Esophagus muscularis mucosa (tissue), 4 donors: ENCODE measurements around the gene PSME2. TPM values are rescaled to one million over a fixed set of nuclear protein-coding genes. Genes with fewer than 3 reads are reported as not detected.
A peak's percentile ranks its signal among the peaks of the same experiment; 100 is the strongest.

Experiments used
- DNase-seq: peaks from one replicate; pipeline ENCODE4 v3.0.0-alpha.2; 2017; ENCODE audit errors: extremely low spot score
- H3K27ac ChIP-seq, 4 donors: fragments of 200-600 bp; sonication (generic); replicated peaks in 1 of 4; 1 replicate in 3 of 4; 2 replicates in 1 of 4; pipeline ENCODE4 v1.5.1; 2016 to 2019; ENCODE audit warnings: mild to moderate bottlenecking in 1 of 4
- H3K27me3 ChIP-seq, 4 donors: fragments of 200-600 bp; sonication (generic); one replicate each; pipeline versions ENCODE4 v1.5.1 to v1.6.0; 2016 to 2019
- H3K36me3 ChIP-seq, 4 donors: fragments of 200-600 bp; sonication (generic); one replicate each; pipeline ENCODE4 v1.5.1; 2016 to 2019
- H3K4me1 ChIP-seq, 4 donors: fragments of 200-600 bp; sonication (generic); one replicate each; pipeline ENCODE4 v1.5.1; 2016 to 2019
- H3K4me3 ChIP-seq, 4 donors: fragments of 200-600 bp; sonication (generic); 1 replicate in 2 of 4; 2 replicates in 2 of 4; pipeline ENCODE4 v1.5.1; 2016 to 2019; ENCODE audit warnings: mild to moderate bottlenecking in 4 of 4, moderate library complexity in 1 of 4
- H3K9me3 ChIP-seq, 4 donors: fragments of 200-600 bp; sonication (generic); 1 replicate in 3 of 4; 2 replicates in 1 of 4; pipeline ENCODE4 v1.5.1; 2016 to 2019
- CTCF ChIP-seq, 3 experiments: fragments of 200-600 bp in 2 of 3; fragments of 450-650 bp in 1 of 3; sonication (generic) in 2 of 3; IDR thresholded peaks; one replicate each; pipeline ENCODE4 v1.5.1; 2017 to 2019; ENCODE audit warnings: antibody characterized with exemption in 3 of 3, mild to moderate bottlenecking in 2 of 3, moderate library complexity in 1 of 3
- EP300 ChIP-seq: sonication (generic); formaldehyde crosslinking; IDR thresholded peaks from one replicate; pipeline ENCODE4 v1.6.1; 2017; ENCODE audit warnings: antibody characterized with exemption
- POLR2A ChIP-seq: fragments of 450-650 bp; IDR thresholded peaks from one replicate; pipeline ENCODE4 v1.6.1; 2017; ENCODE audit warnings: antibody characterized with exemption, moderate library complexity, mild to moderate bottlenecking, low read depth
- POLR2AphosphoS5 ChIP-seq, 2 donors: sonication (generic); formaldehyde crosslinking; IDR thresholded peaks; one replicate each; pipeline ENCODE4 v1.6.1; 2017; ENCODE audit warnings: antibody characterized with exemption in 2 of 2
- WGBS: methylation state at CpG from one replicate; pipeline ENCODE4 v1.1.5; 2018; 5-methylcytosine and 5-hydroxymethylcytosine counted together
- intact Hi-C: fragments of 100-400 bp; cut with DNase I; formaldehyde crosslinking; loops from one replicate; pipeline ENCODE4 v1.15.1; 2023
- total RNA-seq, 4 donors: library from RNA; depleted of rRNA; stranded (reverse); fragments of >200 nt; gene quantifications; one replicate each; pipeline versions ENCODE4 v1.1.0 to v1.2.1, GENCODE V29; 2016

PSME2 gene
- total RNA-seq, 4 donors from 2014 or later, result 32.8 to 64.3 (median 42.6) TPM

- H3K9me3 ChIP-seq, result no peaks in the 10 kb centered on the region
- peaks cover 15 to 27% (median 22%) of the 10 kb centered on the region in 4 donors for H3K4me1 ChIP-seq
- no peaks in the 10 kb centered on the region for H3K27me3 ChIP-seq
- DNase-seq, result no peak
- H3K4me3 ChIP-seq, result no peak overlapping the region
- WGBS, result 56% methylated on average over 3 of the region's 7 CpGs
- no peaks in the 10 kb centered on the region for H3K36me3 ChIP-seq
- intact Hi-C loops, result no loop called here
- peak overlapping the region in 3 of 4 donors; percentile 42 to 70 (median 42) for H3K27ac ChIP-seq
- TF ChIP-seq POLR2A (no peak), POLR2AphosphoS5 (IDR thresholded peaks at IDR 0.05) (peak in 1 of 2 donors; percentile 15)
Observed at GRCh38 chr14:24130717-24131548, 15.5 kb downstream of the PSME2 start.

GRCh38 chr14:24130380-24130716 lies 16.1 kb downstream of the PSME2 start, which contains the start of gene FITM1:
Gene FITM1, plus strand, starts transcription at chr14:24130659. Its CDS starts 905 bp downstream, at chr14:24131564.
- H3K9me3 ChIP-seq, result no peaks in the 10 kb centered on the region
- WGBS, result 89% methylated on average over 5 of the region's 5 CpGs
- peak within 1 kb of the TSS in 3 of 4 donors; percentile 42 to 70 (median 42) for H3K27ac ChIP-seq
- no peaks in the 10 kb centered on the region for H3K27me3 ChIP-seq
- no peak for DNase-seq
- TF ChIP-seq CTCF (IDR thresholded peaks at IDR 0.05) (no peak), POLR2A (no peak), EP300 (no peak), POLR2AphosphoS5 (IDR thresholded peaks at IDR 0.05) (no peak)
- intact Hi-C loops, result no loop called here
- no peaks in the 10 kb centered on the region for H3K36me3 ChIP-seq
- H3K4me1 ChIP-seq, result peaks cover 12 to 24% (median 18%) of the 10 kb centered on the region in 4 donors
- no peak within 1 kb of the TSS for H3K4me3 ChIP-seq

GRCh38 chr14:24129410-24129998 lies 16.9 kb downstream of the PSME2 start:
- Histone ChIP-seq H3K4me1 (peaks cover 9 to 21% (median 16%) of the 10 kb centered on the region in 4 donors), H3K36me3 (peaks cover 0 to 3% (median 0%) of the 10 kb centered on the region in 4 donors), H3K27me3 (no peaks in the 10 kb centered on the region), H3K27ac (no peak overlapping the region), H3K4me3 (no peak overlapping the region), H3K9me3 (no peaks in the 10 kb centered on the region)
- WGBS, result 97% methylated on average over 8 of the region's 8 CpGs
- TF ChIP-seq POLR2AphosphoS5 (IDR thresholded peaks at IDR 0.05) (no peak), EP300 (no peak), POLR2A (no peak), CTCF (IDR thresholded peaks at IDR 0.05) (no peak)
- DNase-seq, result no peak
- intact Hi-C loops, result no loop called here

- TF ChIP-seq POLR2A, result no peak
Observed at GRCh38 chr14:24127673-24128072, 18.7 kb downstream of the PSME2 start.

GRCh38 chr14:24126939-24127338 lies 19.5 kb downstream of the PSME2 start:
- Histone ChIP-seq H3K4me1 (peaks cover 8 to 16% (median 12%) of the 10 kb centered on the region in 4 donors), H3K36me3 (peaks cover 7 to 28% (median 22%) of the 10 kb centered on the region in 4 donors), H3K27me3 (no peaks in the 10 kb centered on the region), H3K9me3 (no peaks in the 10 kb centered on the region), H3K27ac (no peak overlapping the region), H3K4me3 (no peak overlapping the region)
- no peak for DNase-seq
- TF ChIP-seq CTCF (IDR thresholded peaks at IDR 0.05), result no peak
- no peak for TF ChIP-seq EP300
- TF ChIP-seq POLR2AphosphoS5 (IDR thresholded peaks at IDR 0.05), result no peak
- TF ChIP-seq POLR2A, result no peak
- intact Hi-C loops, result no loop called here

More at GRCh38 chr14:24127673-24128072, 18.7 kb downstream of the PSME2 start:
- intact Hi-C loops, result no loop called here
- Histone ChIP-seq H3K27me3 (no peaks in the 10 kb centered on the region), H3K4me3 (no peak overlapping the region), H3K9me3 (no peaks in the 10 kb centered on the region), H3K27ac (no peak overlapping the region), H3K36me3 (peaks cover 0 to 21% (median 15%) of the 10 kb centered on the region in 4 donors), H3K4me1 (peaks cover 9 to 21% (median 16%) of the 10 kb centered on the region in 4 donors)
- no peak for DNase-seq
- WGBS, result 91% methylated on average over 2 of the region's 2 CpGs
